ENCODE data around the gene CLDN16.

The CLDN16 gene

DNA sequence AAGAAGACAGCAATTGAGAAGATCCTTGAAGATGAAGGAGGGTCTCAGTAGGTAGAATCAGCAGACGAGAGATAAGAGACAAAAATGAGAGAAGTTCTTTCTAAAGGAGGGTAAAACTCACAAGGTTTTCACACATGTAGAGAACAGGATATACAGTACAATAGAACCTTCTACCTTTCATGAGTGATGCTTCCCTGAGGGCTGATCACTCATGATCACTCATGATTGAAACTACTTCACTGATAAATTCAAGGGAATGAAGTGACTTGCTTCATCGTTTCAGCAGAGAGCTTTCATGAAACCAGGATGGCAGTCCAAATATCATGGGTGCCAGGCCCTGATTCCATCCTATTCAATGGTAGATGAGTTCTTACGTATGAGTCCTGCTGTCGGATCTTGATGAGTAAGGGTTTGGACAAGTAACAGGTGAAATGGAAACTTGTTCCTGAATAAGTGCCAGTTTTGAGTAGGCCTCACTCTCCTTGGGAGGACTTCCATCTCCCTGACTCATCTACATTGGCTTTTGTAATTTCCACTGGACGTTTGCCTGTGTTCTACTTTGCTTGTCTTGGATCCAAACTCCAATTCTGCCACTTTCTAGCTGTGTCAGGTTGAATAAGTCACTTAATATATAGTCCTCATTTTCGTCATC is 9.6 kb upstream of the CLDN16 start:
- peak overlapping the region; percentile 48; the same call in 1 of the 2 replicates for H3K27ac ChIP-seq (ENCODE audit: low read depth, low read length)
- H3K4me3 ChIP-seq (ENCODE audit: low read depth, low read length) = no peak overlapping the region
- no peaks in the 10 kb centered on the region for H3K79me2 ChIP-seq (ENCODE audit: control insufficient read depth, insufficient read depth, low read length, unreplicated experiment)
- no peaks in the 10 kb centered on the region for H3K36me3 ChIP-seq (ENCODE audit: insufficient read depth, low read length)
- H3K27me3 ChIP-seq (ENCODE audit: insufficient read depth, low read length) = no peaks in the 10 kb centered on the region
- no peak overlapping the region for H2AFZ ChIP-seq (ENCODE audit: low read length, unreplicated experiment)
- peaks cover 48% of the 10 kb centered on the region for H3K4me1 ChIP-seq (ENCODE audit: control insufficient read depth, insufficient read depth, low read length, unreplicated experiment)

GRCh38 chr3:190380184-190380583 is 7.8 kb upstream of the CLDN16 start:
- Histone ChIP-seq H3K36me3 (ENCODE audit: insufficient read depth, low read length) (no peaks in the 10 kb centered on the region), H3K27ac (ENCODE audit: low read depth, low read length) (no peak overlapping the region), H3K79me2 (ENCODE audit: control insufficient read depth, insufficient read depth, low read length, unreplicated experiment) (no peaks in the 10 kb centered on the region), H3K4me1 (ENCODE audit: control insufficient read depth, insufficient read depth, low read length, unreplicated experiment) (peaks cover 57% of the 10 kb centered on the region), H2AFZ (ENCODE audit: low read length, unreplicated experiment) (no peak overlapping the region), H3K4me3 (ENCODE audit: low read depth, low read length) (no peak overlapping the region), H3K27me3 (ENCODE audit: insufficient read depth, low read length) (no peaks in the 10 kb centered on the region)

GRCh38 chr3:190381441-190381840 is 6.5 kb upstream of the CLDN16 start:
- Histone ChIP-seq H3K4me1 (ENCODE audit: control insufficient read depth, insufficient read depth, low read length, unreplicated experiment) (peaks cover 66% of the 10 kb centered on the region), H2AFZ (ENCODE audit: low read length, unreplicated experiment) (no peak overlapping the region), H3K27me3 (ENCODE audit: insufficient read depth, low read length) (no peaks in the 10 kb centered on the region), H3K4me3 (ENCODE audit: low read depth, low read length) (no peak overlapping the region), H3K36me3 (ENCODE audit: insufficient read depth, low read length) (no peaks in the 10 kb centered on the region), H3K79me2 (ENCODE audit: control insufficient read depth, insufficient read depth, low read length, unreplicated experiment) (no peaks in the 10 kb centered on the region), H3K27ac (ENCODE audit: low read depth, low read length) (peak overlapping the region; percentile 64)

- Histone ChIP-seq H3K4me3 (ENCODE audit: low read depth, low read length) (no peak overlapping the region), H3K27ac (ENCODE audit: low read depth, low read length) (peak overlapping the region; percentile 64), H3K36me3 (ENCODE audit: insufficient read depth, low read length) (no peaks in the 10 kb centered on the region), H3K27me3 (ENCODE audit: insufficient read depth, low read length) (no peaks in the 10 kb centered on the region), H3K4me1 (ENCODE audit: control insufficient read depth, insufficient read depth, low read length, unreplicated experiment) (peaks cover 72% of the 10 kb centered on the region), H2AFZ (ENCODE audit: low read length, unreplicated experiment) (no peak overlapping the region), H3K79me2 (ENCODE audit: control insufficient read depth, insufficient read depth, low read length, unreplicated experiment) (no peaks in the 10 kb centered on the region)
Measured at GRCh38 chr3:190382082-190382481, 5.9 kb upstream of the CLDN16 start.

DNA sequence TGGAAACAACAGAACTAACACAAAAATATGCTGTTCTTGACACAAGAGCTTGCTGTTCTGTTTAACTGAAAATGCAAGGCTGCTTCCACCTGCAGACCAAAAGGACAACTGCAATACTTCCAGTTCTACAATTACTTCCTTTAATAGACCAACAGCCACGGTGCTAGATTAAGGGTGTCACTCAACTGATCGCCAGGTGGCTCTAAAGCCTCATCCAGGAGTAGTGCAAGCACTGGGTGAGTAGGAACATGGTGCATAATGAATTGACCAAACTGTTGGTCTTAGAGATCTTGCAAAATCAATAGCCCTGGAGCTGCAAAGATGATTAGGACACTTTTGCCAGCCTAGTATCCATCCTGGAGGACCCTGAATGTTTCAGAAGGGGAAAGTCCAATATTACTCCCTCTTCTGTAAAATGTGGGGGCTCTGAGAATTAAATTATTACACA is 3.6 kb upstream of the CLDN16 start:
- Histone ChIP-seq H3K27me3 (ENCODE audit: insufficient read depth, low read length) (no peaks in the 10 kb centered on the region), H3K36me3 (ENCODE audit: insufficient read depth, low read length) (no peaks in the 10 kb centered on the region), H3K27ac (ENCODE audit: low read depth, low read length) (peak overlapping the region; percentile 93; the same call in 1 of the 2 replicates), H3K79me2 (ENCODE audit: control insufficient read depth, insufficient read depth, low read length, unreplicated experiment) (no peaks in the 10 kb centered on the region), H2AFZ (ENCODE audit: low read length, unreplicated experiment) (no peak overlapping the region), H3K4me3 (ENCODE audit: low read depth, low read length) (no peak overlapping the region), H3K4me1 (ENCODE audit: control insufficient read depth, insufficient read depth, low read length, unreplicated experiment) (peaks cover 66% of the 10 kb centered on the region)

DNA sequence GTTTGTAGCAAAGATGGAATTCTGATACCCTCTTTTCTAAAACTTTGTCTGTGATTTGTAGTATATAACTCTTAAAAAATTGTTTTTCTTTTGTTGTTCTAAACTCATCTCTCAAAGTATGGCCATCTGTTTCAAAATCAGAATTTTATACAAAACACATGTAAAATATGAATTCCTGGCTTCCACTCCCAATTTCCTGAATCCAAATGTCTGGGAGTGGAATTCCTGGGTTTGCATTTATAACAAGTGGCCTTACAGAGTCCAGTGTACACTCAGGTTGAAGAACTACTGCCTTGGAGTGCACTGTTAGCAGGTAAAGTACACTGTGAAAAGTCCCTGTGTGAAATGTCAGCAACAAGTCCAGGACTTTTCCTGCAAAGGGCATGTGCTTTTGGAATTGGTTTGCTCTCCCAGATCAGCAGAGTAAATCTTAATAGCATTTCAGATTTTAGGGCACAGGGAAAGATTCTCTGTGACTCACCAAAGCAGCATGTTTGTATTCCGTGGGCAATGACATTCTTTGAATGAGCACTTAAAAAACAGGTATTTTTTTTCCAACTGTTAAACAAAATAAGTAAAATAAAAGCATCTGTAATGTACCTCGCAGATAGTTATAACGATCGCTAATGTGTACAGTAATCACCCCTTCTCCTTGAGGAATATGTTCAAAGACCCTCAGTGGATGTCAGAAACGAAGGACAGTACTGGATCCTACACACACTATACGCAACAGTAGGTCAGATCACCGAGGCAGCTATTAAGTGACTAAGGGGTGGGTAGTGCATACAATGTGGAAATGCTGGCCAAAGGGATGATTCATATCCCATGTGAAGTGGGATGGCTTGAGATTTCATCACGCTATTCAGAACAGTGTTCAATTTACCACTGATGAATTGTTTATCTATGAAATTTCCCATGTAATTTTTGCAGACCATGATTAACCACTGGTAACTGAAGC is 2.0 kb upstream of the CLDN16 start:
- Histone ChIP-seq H3K36me3 (ENCODE audit: insufficient read depth, low read length) (no peaks in the 10 kb centered on the region), H3K4me1 (ENCODE audit: control insufficient read depth, insufficient read depth, low read length, unreplicated experiment) (peaks cover 61% of the 10 kb centered on the region), H3K27ac (ENCODE audit: low read depth, low read length) (peak overlapping the region; percentile 93), H2AFZ (ENCODE audit: low read length, unreplicated experiment) (peak overlapping the region; percentile 56), H3K27me3 (ENCODE audit: insufficient read depth, low read length) (no peaks in the 10 kb centered on the region), H3K79me2 (ENCODE audit: control insufficient read depth, insufficient read depth, low read length, unreplicated experiment) (no peaks in the 10 kb centered on the region), H3K4me3 (ENCODE audit: low read depth, low read length) (peak overlapping the region; percentile 65)

GRCh38 chr3:190388703-190389102 is 740 bp downstream of the CLDN16 start:
- Histone ChIP-seq H3K79me2 (ENCODE audit: control insufficient read depth, insufficient read depth, low read length, unreplicated experiment) (no peaks in the 10 kb centered on the region), H3K4me3 (ENCODE audit: low read depth, low read length) (no peak overlapping the region), H3K4me1 (ENCODE audit: control insufficient read depth, insufficient read depth, low read length, unreplicated experiment) (peaks cover 37% of the 10 kb centered on the region), H2AFZ (ENCODE audit: low read length, unreplicated experiment) (no peak overlapping the region), H3K27ac (ENCODE audit: low read depth, low read length) (no peak overlapping the region), H3K27me3 (ENCODE audit: insufficient read depth, low read length) (no peaks in the 10 kb centered on the region), H3K36me3 (ENCODE audit: insufficient read depth, low read length) (no peaks in the 10 kb centered on the region)

- Histone ChIP-seq H3K79me2 (ENCODE audit: control insufficient read depth, insufficient read depth, low read length, unreplicated experiment) (no peaks in the 10 kb centered on the region), H3K4me1 (ENCODE audit: control insufficient read depth, insufficient read depth, low read length, unreplicated experiment) (no peaks in the 10 kb centered on the region), H3K4me3 (ENCODE audit: low read depth, low read length) (no peak overlapping the region), H3K27me3 (ENCODE audit: insufficient read depth, low read length) (no peaks in the 10 kb centered on the region), H2AFZ (ENCODE audit: low read length, unreplicated experiment) (no peak overlapping the region), H3K27ac (ENCODE audit: low read depth, low read length) (no peak overlapping the region), H3K36me3 (ENCODE audit: insufficient read depth, low read length) (no peaks in the 10 kb centered on the region)
Measured at GRCh38 chr3:190396001-190396400, 8.0 kb downstream of the CLDN16 start.

GRCh38 chr3:190397889-190398288 is 9.9 kb downstream of the CLDN16 start:
- Histone ChIP-seq H3K4me1 (ENCODE audit: control insufficient read depth, insufficient read depth, low read length, unreplicated experiment) (no peaks in the 10 kb centered on the region), H3K36me3 (ENCODE audit: insufficient read depth, low read length) (no peaks in the 10 kb centered on the region), H3K79me2 (ENCODE audit: control insufficient read depth, insufficient read depth, low read length, unreplicated experiment) (no peaks in the 10 kb centered on the region), H3K4me3 (ENCODE audit: low read depth, low read length) (no peak overlapping the region), H3K27ac (ENCODE audit: low read depth, low read length) (no peak overlapping the region), H2AFZ (ENCODE audit: low read length, unreplicated experiment) (peak overlapping the region; percentile 18), H3K27me3 (ENCODE audit: insufficient read depth, low read length) (no peaks in the 10 kb centered on the region)

DNA sequence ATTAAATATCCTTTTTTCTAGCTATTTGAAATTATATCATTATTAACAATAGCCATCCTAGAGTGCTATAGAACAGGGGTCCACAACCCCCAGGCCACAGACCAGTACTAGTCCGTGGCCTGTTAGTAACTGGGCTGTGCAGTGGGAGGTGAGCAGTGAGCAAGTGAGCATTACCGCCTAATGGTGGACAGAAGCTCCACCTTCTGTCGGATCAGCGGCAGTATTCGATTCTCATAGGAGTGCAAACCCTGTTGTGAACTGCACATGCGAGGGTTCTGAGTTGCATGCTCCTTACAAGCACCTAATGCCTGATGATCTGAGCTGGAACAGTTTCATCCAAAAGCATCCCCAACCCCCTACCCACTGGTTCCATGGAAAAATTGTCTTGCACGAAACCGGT is 11.7 kb downstream of the CLDN16 start:
- H3K4me3 ChIP-seq (ENCODE audit: low read depth, low read length) = no peak overlapping the region
- H3K27ac ChIP-seq (ENCODE audit: low read depth, low read length) = no peak overlapping the region
- H3K4me1 ChIP-seq (ENCODE audit: control insufficient read depth, insufficient read depth, low read length, unreplicated experiment) = no peaks in the 10 kb centered on the region
- H3K36me3 ChIP-seq (ENCODE audit: insufficient read depth, low read length) = no peaks in the 10 kb centered on the region
- no peaks in the 10 kb centered on the region for H3K27me3 ChIP-seq (ENCODE audit: insufficient read depth, low read length)
- no peak overlapping the region for H2AFZ ChIP-seq (ENCODE audit: low read length, unreplicated experiment)
- H3K79me2 ChIP-seq (ENCODE audit: control insufficient read depth, insufficient read depth, low read length, unreplicated experiment) = no peaks in the 10 kb centered on the region
